ENCODE measurements around the gene CENPP. TPM values are rescaled to one million over a fixed set of nuclear protein-coding genes. Genes with fewer than 3 reads are reported as not detected.

CENPP gene
- total RNA-seq, 1 donor from 2014 or later: 4.4 TPM

- no peak for TF ChIP-seq CTCF (conservative IDR thresholded peaks at IDR 0.05; ENCODE audit: low read depth, low read length)
- DNase-seq (ENCODE audit: low read depth): no peak
These were observed 287.1 kb downstream of the CENPP start for GRCh38 chr9:92612816-92613215.

GRCh38 chr9:92613268-92614122, 287.7 kb downstream of the CENPP start:
- H3K4me3 ChIP-seq (ENCODE audit: low read depth, low read length): no peak overlapping the region
- no peak for DNase-seq (ENCODE audit: low read depth)
- no peak for TF ChIP-seq CTCF (conservative IDR thresholded peaks at IDR 0.05; ENCODE audit: low read depth, low read length)

More at GRCh38 chr9:92612816-92613215, 287.1 kb downstream of the CENPP start:
- no peak overlapping the region for H3K4me3 ChIP-seq (ENCODE audit: low read depth, low read length)

- TF ChIP-seq CTCF (conservative IDR thresholded peaks at IDR 0.05; ENCODE audit: low read depth, low read length): no peak
- no peak overlapping the region for H3K4me3 ChIP-seq (ENCODE audit: low read depth, low read length)
- no peak for DNase-seq (ENCODE audit: low read depth)
These were observed 288.4 kb downstream of the CENPP start for GRCh38 chr9:92614123-92614510.

GRCh38 chr9:92614763-92615461, 289.2 kb downstream of the CENPP start:
- no peak for TF ChIP-seq CTCF (conservative IDR thresholded peaks at IDR 0.05; ENCODE audit: low read depth, low read length)
- no peak overlapping the region for H3K4me3 ChIP-seq (ENCODE audit: low read depth, low read length)
- DNase-seq (ENCODE audit: low read depth): no peak

- no peak overlapping the region for H3K4me3 ChIP-seq (ENCODE audit: low read depth, low read length)
- DNase-seq (ENCODE audit: low read depth): no peak
- TF ChIP-seq CTCF (conservative IDR thresholded peaks at IDR 0.05; ENCODE audit: low read depth, low read length): no peak
These were observed 290.0 kb downstream of the CENPP start for GRCh38 chr9:92615790-92616189.

- no peak for TF ChIP-seq CTCF (conservative IDR thresholded peaks at IDR 0.05; ENCODE audit: low read depth, low read length)
- no peak overlapping the region for H3K4me3 ChIP-seq (ENCODE audit: low read depth, low read length)
- DNase-seq (ENCODE audit: low read depth): no peak
These were observed 290.5 kb downstream of the CENPP start for GRCh38 chr9:92616199-92616641.

Data from epithelial cell of proximal tubule (primary cell).